Ishikawa (cell line): ENCODE measurements around the gene STRADA.

ENCODE experiments used
- CEBPB ChIP-seq: IDR thresholded peaks from 2 replicates; pipeline ENCODE4 v1.6.1; 2012
- CREB1 ChIP-seq: IDR thresholded peaks from 2 replicates; pipeline ENCODE4 v1.6.1; 2012; ENCODE audit warnings: low read depth
- EP300 ChIP-seq: IDR thresholded peaks from 2 replicates; pipeline ENCODE4 v1.6.1; 2012; ENCODE audit warnings: borderline replicate concordance
- FOXM1 ChIP-seq: IDR thresholded peaks from 2 replicates; pipeline ENCODE4 v1.6.1; 2012; ENCODE audit warnings: low read depth, borderline replicate concordance
- MAX ChIP-seq: IDR thresholded peaks from 2 replicates; pipeline ENCODE4 v1.6.1; 2012
- NFIC ChIP-seq: IDR thresholded peaks from 2 replicates; pipeline ENCODE4 v1.6.1; 2012
- RAD21 ChIP-seq: IDR thresholded peaks from 2 replicates; pipeline ENCODE4 v1.6.1; 2012; ENCODE audit warnings: low read depth
- REST ChIP-seq: IDR thresholded peaks from 2 replicates; pipeline ENCODE4 v1.6.1; 2012; ENCODE audit warnings: low read depth, mild to moderate bottlenecking
- TAF1 ChIP-seq: IDR thresholded peaks from 2 replicates; pipeline ENCODE4 v1.6.1; 2012; ENCODE audit warnings: low read depth, mild to moderate bottlenecking
- TCF12 ChIP-seq: IDR thresholded peaks from 2 replicates; pipeline ENCODE4 v1.6.1; 2012; ENCODE audit warnings: low read depth
- TEAD4 ChIP-seq: IDR thresholded peaks from 2 replicates; pipeline ENCODE4 v1.6.1; 2012
- USF1 ChIP-seq: IDR thresholded peaks from 2 replicates; pipeline ENCODE4 v1.6.1; 2012
- YY1 ChIP-seq: IDR thresholded peaks from 2 replicates; pipeline ENCODE4 v1.6.1; 2012; ENCODE audit warnings: low read depth
- ZBTB7A ChIP-seq: IDR thresholded peaks from 2 replicates; pipeline ENCODE4 v1.6.1; 2012; ENCODE audit warnings: low read depth

- TF ChIP-seq REST (no peak), EP300 (no peak), NFIC (no peak), MAX (no peak), CREB1 (no peak), FOXM1 (no peak), TAF1 (no peak), CEBPB (no peak), RAD21 (no peak), YY1 (no peak), USF1 (no peak), ZBTB7A (no peak), TEAD4 (no peak), TCF12 (no peak)
Measured at GRCh38 chr17:63768433-63768832, 26.8 kb upstream of the STRADA start.
